ENCODE measurements around the gene BRINP3.

- TF ChIP-seq EZH2 (IDR thresholded peaks at IDR 0.05; ENCODE audit: low read depth, unreplicated experiment) = no peak
- no peak for TF ChIP-seq CTCF (conservative IDR thresholded peaks at IDR 0.05; ENCODE audit: low read depth in 2 of 2)
- no peak for TF ChIP-seq CREB1 (CRISPR knock-in tag; IDR thresholded peaks at IDR 0.05; ENCODE audit: low read depth)
- TF ChIP-seq EZH2phosphoT487 (IDR thresholded peaks at IDR 0.05; ENCODE audit: unreplicated experiment) = no peak
- no peak for TF ChIP-seq STAT1 (IDR thresholded peaks at IDR 0.05; ENCODE audit: unreplicated experiment)
- TF ChIP-seq POLR2AphosphoS5 (IDR thresholded peaks at IDR 0.05; ENCODE audit: low read depth) = no peak
- no peak for TF ChIP-seq REST (IDR thresholded peaks at IDR 0.05; ENCODE audit: unreplicated experiment)
These were observed 272.0 kb downstream of the BRINP3 start for GRCh38 chr1:190205713-190206112.
